ENCODE data around the gene PAQR6. TPM values are rescaled to one million over a fixed set of nuclear protein-coding genes. Genes with fewer than 3 reads are reported as not detected.
A peak's percentile ranks its signal among the peaks of the same experiment; 100 is the strongest.

PAQR6 gene
- total and polyA plus RNA-seq, 2 of the 4 experiments (the other 2 are of a cell fraction): under 0.01 to 0.67 TPM

GRCh38 chr1:156246241-156246780, 1.5 kb downstream of the PAQR6 start:
- Histone ChIP-seq H3K23ac (ENCODE audit: low read depth, low read length) (no peak overlapping the region), H4K8ac (ENCODE audit: low read depth in 2 of 2, low read length in 2 of 2) (no peak overlapping the region), H2AK9ac (replicated peaks; ENCODE audit: low read depth, low read length, poor library complexity) (peak overlapping the region; percentile 37), H2AK5ac (ENCODE audit: low read depth, low read length) (0 out of 2 replicates have a peak overlapping the region, but pooled peaks have one; percentile 24), H3K14ac (replicated peaks; ENCODE audit: low read depth, low read length) (no peak overlapping the region), H3K4me3 (ENCODE audit: insufficient read depth, low read depth, low read length) (no peak overlapping the region), H4K5ac (ENCODE audit: low read depth, low read length) (no peak overlapping the region), H3K79me1 (ENCODE audit: low read depth in 1 of 2, low read length in 2 of 2) (no peaks in the 10 kb centered on the region), H3K9me1 (ENCODE audit: insufficient read depth, low read length) (no peaks in the 10 kb centered on the region), H2AFZ (replicated peaks; ENCODE audit: low read length, poor library complexity) (peak overlapping the region; percentile 87), H3K9me3 (ENCODE audit: control insufficient read depth, insufficient read depth, low read length) (no peaks in the 10 kb centered on the region), H4K91ac (ENCODE audit: insufficient read depth, low read depth, low read length) (no peak overlapping the region), H2BK5ac (ENCODE audit: low read depth, low read length, poor library complexity, severe bottlenecking) (no peak overlapping the region), H3K27ac (ENCODE audit: insufficient read depth, low read length) (no peak overlapping the region), H2BK20ac (ENCODE audit: low read depth, low read length) (no peak overlapping the region), H3K4ac (ENCODE audit: low read depth, low read length) (no peak overlapping the region), H3K56ac (ENCODE audit: extremely low read depth, insufficient read depth, low read length) (no peak overlapping the region), H4K20me1 (ENCODE audit: insufficient read depth, low read length) (no peaks in the 10 kb centered on the region; the same call in none of the 2 replicates), H2BK15ac (ENCODE audit: low read depth, low read length) (no peak overlapping the region), H3K36me3 (ENCODE audit: control insufficient read depth, insufficient read depth, low read length) (peaks cover 26% of the 10 kb centered on the region), H3K18ac (ENCODE audit: low read depth, low read length) (no peak overlapping the region), H2BK120ac (ENCODE audit: low read depth, low read length) (no peak overlapping the region), H3K27me3 (ENCODE audit: control insufficient read depth, insufficient read depth, low read length) (peaks cover 12% of the 10 kb centered on the region; the same call in 1 of the 2 replicates), H3K9ac (ENCODE audit: low read depth, low read length) (no peak overlapping the region), H3K4me2 (ENCODE audit: low read depth, low read length) (no peak overlapping the region; the same call in 1 of the 2 replicates), H3K4me1 (ENCODE audit: control insufficient read depth, insufficient read depth, low read length) (peaks cover 2% of the 10 kb centered on the region; the same call in 1 of the 2 replicates)
- CTCF ChIA-PET: no interaction called here
- 60% methylated on average over 1 of the region's 10 CpGs; no CpG with 5 or more reads in 1 of the 2 experiments for WGBS, 2 experiments (ENCODE audit: extremely low coverage in 2 of 2, insufficient read length in 1 of 2)
- in situ Hi-C loops (cut with MboI; ENCODE audit: low sequenced_read_pairs): no loop called here
- no TSS peak for BruUV-seq (replicated peaks)
- ATAC-seq (ENCODE audit: low read depth) (no peak), DNase-seq (no peak)
- intact Hi-C loops (cut with micrococcal nuclease): no loop called here
- dilution Hi-C loops (cut with HindIII; ENCODE audit: low sequenced_read_pairs, unreplicated experiment): no loop called here
- TF ChIP-seq FOS (IDR thresholded peaks at IDR 0.05; ENCODE audit: low read depth, low read length) (no peak), POLR2A (IDR thresholded peaks at IDR 0.05; ENCODE audit: low read depth, low read length) (no peak), USF2 (IDR thresholded peaks at IDR 0.05; ENCODE audit: low read depth, low read length) (no peak), RCOR1 (IDR thresholded peaks at IDR 0.05; ENCODE audit: insufficient replicate concordance, low read length) (no peak), MAZ (IDR thresholded peaks at IDR 0.05; ENCODE audit: borderline replicate concordance, low read depth, low read length) (no peak), CHD1 (IDR thresholded peaks at IDR 0.05; ENCODE audit: low read depth, low read length) (no peak), BHLHE40 (IDR thresholded peaks at IDR 0.05; ENCODE audit: low read depth, low read length) (no peak), ELK1 (IDR thresholded peaks at IDR 0.05; ENCODE audit: borderline replicate concordance, low read depth, low read length) (no peak), NFE2L2 (IDR thresholded peaks at IDR 0.05; ENCODE audit: low read depth, low read length) (no peak)
- POLR2A ChIA-PET (ENCODE audit: unreplicated experiment): interaction anchor here (0.6 kb wide), 2 partner anchors 12 to 113 kb away, joined by 9 to 15 read pairs; no protein-coding TSS in a partner anchor
